Measurements from ENCODE around the gene TUT7. TPM values are rescaled to one million over a fixed set of nuclear protein-coding genes. Genes with fewer than 3 reads are reported as not detected.

Gene TUT7
- total and polyA plus RNA-seq, 4 donors: 7.1 to 38.1 (median 18.1) TPM

DNA sequence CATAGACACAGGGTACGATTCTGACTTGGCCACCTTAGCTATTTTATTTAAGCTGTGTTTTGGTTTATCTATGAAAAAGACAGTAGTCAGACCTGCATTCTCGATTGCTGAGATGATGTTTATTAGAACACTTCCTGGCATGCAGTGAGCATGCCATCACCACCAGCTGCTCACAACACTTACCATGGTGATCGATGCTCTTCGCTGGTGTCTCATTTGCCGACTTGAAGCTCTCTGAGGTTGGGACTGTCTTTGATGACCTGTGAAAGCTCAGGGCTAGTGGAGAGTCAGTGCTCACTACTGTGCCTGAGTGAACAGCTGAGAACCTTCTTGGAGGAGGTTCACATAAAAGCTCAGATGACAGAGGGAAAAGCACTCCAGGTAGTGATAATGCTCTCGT lies 90.3 kb downstream of the TUT7 start:
- ATAC-seq (ENCODE audit: low FRiP score) (no peak), DNase-seq (no peak)
- Histone ChIP-seq H3K27me3 (ENCODE audit: control insufficient read depth in 1 of 2, insufficient read depth in 2 of 2, low read length in 1 of 2) (no peaks in the 10 kb centered on the region), H3K4me3 (ENCODE audit: low read length in 2 of 2) (no peak overlapping the region), H3K27ac (ENCODE audit: low read depth in 1 of 2, low read length in 2 of 2) (no peak overlapping the region), H3K9me3 (ENCODE audit: control insufficient read depth, low read length) (no peaks in the 10 kb centered on the region), H3K4me1 (ENCODE audit: control insufficient read depth in 1 of 2, insufficient read depth in 2 of 2, low read length in 2 of 2) (no peaks in the 10 kb centered on the region), H3K36me3 (ENCODE audit: control insufficient read depth in 1 of 2, insufficient read depth in 2 of 2, low read length in 1 of 2) (peaks cover 4 to 9% of the 10 kb centered on the region in 2 donors)
- intact Hi-C loops (cut with DNase I): no loop called here
- 86 to 94% methylated on average over 6 of the region's 6 CpGs for WGBS, 2 donors

DNA sequence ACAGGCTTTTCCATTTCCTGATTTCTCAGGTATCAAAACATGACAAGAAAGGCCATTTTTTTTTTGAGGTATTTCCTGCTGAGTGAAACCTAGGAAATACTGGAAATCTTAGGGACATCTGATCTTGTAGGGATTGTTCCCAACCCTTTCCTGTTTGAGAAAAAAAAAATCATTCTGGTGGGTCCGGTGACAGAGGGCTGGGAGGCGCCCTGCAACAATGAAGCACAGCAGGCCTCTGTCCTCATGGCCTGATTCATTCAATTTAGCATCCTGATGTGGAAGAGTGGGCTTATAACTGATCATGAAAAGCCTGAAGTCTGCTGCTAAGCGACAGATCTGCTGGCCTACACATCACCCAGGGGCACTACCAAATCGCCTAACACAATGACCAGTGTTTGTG lies 91.7 kb downstream of the TUT7 start:
- H3K27ac ChIP-seq (ENCODE audit: low read depth in 1 of 2, low read length in 2 of 2): no peak overlapping the region
- intact Hi-C loops (cut with DNase I): no loop called here
- ATAC-seq (ENCODE audit: low FRiP score) (no peak), DNase-seq (no peak)
- no peaks in the 10 kb centered on the region for H3K9me3 ChIP-seq (ENCODE audit: control insufficient read depth, low read length)
- H3K4me3 ChIP-seq (ENCODE audit: low read length in 2 of 2): no peak overlapping the region
- no peaks in the 10 kb centered on the region for H3K27me3 ChIP-seq (ENCODE audit: control insufficient read depth in 1 of 2, insufficient read depth in 2 of 2, low read length in 1 of 2)
- 71 to 90% methylated on average over 4 of the region's 4 CpGs for WGBS, 2 donors
- peaks cover 4 to 9% of the 10 kb centered on the region in 2 donors for H3K36me3 ChIP-seq (ENCODE audit: control insufficient read depth in 1 of 2, insufficient read depth in 2 of 2, low read length in 1 of 2)
- H3K4me1 ChIP-seq (ENCODE audit: control insufficient read depth in 1 of 2, insufficient read depth in 2 of 2, low read length in 2 of 2): no peaks in the 10 kb centered on the region

DNA sequence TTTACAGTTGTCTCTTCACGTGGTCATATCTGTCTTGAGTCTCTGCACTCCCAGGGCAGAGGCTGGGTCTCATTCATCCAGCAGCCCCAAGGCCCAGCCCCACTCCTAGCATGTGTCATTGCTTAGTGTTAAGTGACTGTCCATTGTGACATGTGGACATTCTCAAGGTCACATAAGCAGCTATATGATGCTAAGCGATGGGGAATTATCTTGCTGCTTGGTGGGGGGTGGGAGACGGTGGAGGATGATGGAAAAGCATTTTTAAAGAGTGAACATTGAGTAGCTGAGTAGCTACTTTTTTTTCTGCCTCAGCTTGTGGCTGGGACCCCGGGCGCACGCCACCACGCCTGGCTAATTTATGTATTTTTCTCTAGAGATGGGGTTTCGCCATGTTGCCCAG lies 94.7 kb downstream of the TUT7 start, which contains the start of gene C9orf153:
TSS of gene C9orf153 (minus strand) at position 101 of the 400 bp plus-strand sequence. CDS start 30,054 bp downstream, outside the sequence.
- WGBS, 2 donors: 86 to 90% methylated on average over 8 of the region's 8 CpGs
- intact Hi-C loops (cut with DNase I): no loop called here
- DNase-seq: no peak
- no peak within 1 kb of the TSS for H3K27ac ChIP-seq (ENCODE audit: low read depth in 1 of 2, low read length in 2 of 2)
- peaks cover 4 to 9% of the 10 kb centered on the region in 2 donors for H3K36me3 ChIP-seq (ENCODE audit: control insufficient read depth in 1 of 2, insufficient read depth in 2 of 2, low read length in 1 of 2)
- ATAC-seq (ENCODE audit: low FRiP score): no peak
- H3K27me3 ChIP-seq (ENCODE audit: control insufficient read depth in 1 of 2, insufficient read depth in 2 of 2, low read length in 1 of 2): no peaks in the 10 kb centered on the region
- no peaks in the 10 kb centered on the region for H3K4me1 ChIP-seq (ENCODE audit: control insufficient read depth in 1 of 2, insufficient read depth in 2 of 2, low read length in 2 of 2)
- H3K4me3 ChIP-seq (ENCODE audit: low read length in 2 of 2): no peak within 1 kb of the TSS
- no peaks in the 10 kb centered on the region for H3K9me3 ChIP-seq (ENCODE audit: control insufficient read depth, low read length)

- Histone ChIP-seq H3K27me3 (ENCODE audit: control insufficient read depth in 1 of 2, insufficient read depth in 2 of 2, low read length in 1 of 2) (no peaks in the 10 kb centered on the region), H3K27ac (ENCODE audit: low read depth in 1 of 2, low read length in 2 of 2) (no peak overlapping the region), H3K9me3 (ENCODE audit: control insufficient read depth, low read length) (no peaks in the 10 kb centered on the region), H3K4me1 (ENCODE audit: control insufficient read depth in 1 of 2, insufficient read depth in 2 of 2, low read length in 2 of 2) (no peaks in the 10 kb centered on the region), H3K4me3 (ENCODE audit: low read length in 2 of 2) (no peak overlapping the region), H3K36me3 (ENCODE audit: control insufficient read depth in 1 of 2, insufficient read depth in 2 of 2, low read length in 1 of 2) (peaks cover 0 to 4% of the 10 kb centered on the region in 2 donors)
- intact Hi-C loops (cut with DNase I): no loop called here
- WGBS, 2 donors: 34 to 43% methylated on average over 2 of the region's 2 CpGs
- no peak for DNase-seq
- ATAC-seq (ENCODE audit: low FRiP score): no peak
These were observed 96.8 kb downstream of the TUT7 start for GRCh38 chr9:86257391-86257790.

- ATAC-seq (ENCODE audit: low FRiP score): no peak
- no peak for DNase-seq
- H3K27me3 ChIP-seq (ENCODE audit: control insufficient read depth in 1 of 2, insufficient read depth in 2 of 2, low read length in 1 of 2): no peaks in the 10 kb centered on the region
- H3K27ac ChIP-seq (ENCODE audit: low read depth in 1 of 2, low read length in 2 of 2): no peak overlapping the region
- no peaks in the 10 kb centered on the region for H3K9me3 ChIP-seq (ENCODE audit: control insufficient read depth, low read length)
- H3K4me1 ChIP-seq (ENCODE audit: control insufficient read depth in 1 of 2, insufficient read depth in 2 of 2, low read length in 2 of 2): no peaks in the 10 kb centered on the region
- intact Hi-C loops (cut with DNase I): no loop called here
- no peaks in the 10 kb centered on the region for H3K36me3 ChIP-seq (ENCODE audit: control insufficient read depth in 1 of 2, insufficient read depth in 2 of 2, low read length in 1 of 2)
- H3K4me3 ChIP-seq (ENCODE audit: low read length in 2 of 2): no peak overlapping the region
- WGBS, 2 donors: 77 to 82% methylated on average over 3 of the region's 3 CpGs
These were observed 97.6 kb downstream of the TUT7 start for GRCh38 chr9:86256653-86257052.

GRCh38 chr9:86253577-86253976 lies 100.6 kb downstream of the TUT7 start:
- no peak overlapping the region for H3K27ac ChIP-seq (ENCODE audit: low read depth in 1 of 2, low read length in 2 of 2)
- WGBS, 2 donors: 96 to 98% methylated on average over 3 of the region's 3 CpGs
- H3K4me3 ChIP-seq (ENCODE audit: low read length in 2 of 2): no peak overlapping the region
- H3K36me3 ChIP-seq (ENCODE audit: control insufficient read depth in 1 of 2, insufficient read depth in 2 of 2, low read length in 1 of 2): no peaks in the 10 kb centered on the region
- intact Hi-C loops (cut with DNase I): no loop called here
- H3K27me3 ChIP-seq (ENCODE audit: control insufficient read depth in 1 of 2, insufficient read depth in 2 of 2, low read length in 1 of 2): no peaks in the 10 kb centered on the region
- ATAC-seq (ENCODE audit: low FRiP score) (no peak), DNase-seq (no peak)
- no peaks in the 10 kb centered on the region for H3K4me1 ChIP-seq (ENCODE audit: control insufficient read depth in 1 of 2, insufficient read depth in 2 of 2, low read length in 2 of 2)
- H3K9me3 ChIP-seq (ENCODE audit: control insufficient read depth, low read length): no peaks in the 10 kb centered on the region

GRCh38 chr9:86252870-86253269 lies 101.3 kb downstream of the TUT7 start:
- 94 to 95% methylated on average over 1 of the region's 1 CpG for WGBS, 2 donors
- no peak for ATAC-seq (ENCODE audit: low FRiP score)

DNA sequence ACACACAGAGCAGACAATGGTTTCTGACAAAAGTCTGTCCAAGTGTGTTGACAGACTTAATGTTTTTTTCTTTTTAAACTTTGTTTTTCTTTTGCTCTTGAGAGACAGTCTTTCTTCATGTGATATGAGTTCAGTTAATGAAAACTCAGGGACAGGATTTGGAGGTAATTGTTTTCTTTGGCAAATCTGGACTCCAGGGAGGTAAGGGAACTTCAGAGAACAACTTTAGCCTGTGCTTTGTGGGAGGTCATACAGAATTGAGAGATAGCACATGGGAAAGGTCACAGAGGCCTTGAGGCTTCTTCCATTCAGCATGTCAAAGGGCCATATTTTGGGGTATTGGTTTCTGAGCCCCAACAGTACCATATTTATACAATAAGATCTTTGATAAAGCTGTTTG lies 104.1 kb downstream of the TUT7 start:
- no peak overlapping the region for H3K4me3 ChIP-seq (ENCODE audit: low read length in 2 of 2)
- H3K4me1 ChIP-seq (ENCODE audit: control insufficient read depth in 1 of 2, insufficient read depth in 2 of 2, low read length in 2 of 2): no peaks in the 10 kb centered on the region
- no peaks in the 10 kb centered on the region for H3K36me3 ChIP-seq (ENCODE audit: control insufficient read depth in 1 of 2, insufficient read depth in 2 of 2, low read length in 1 of 2)
- H3K9me3 ChIP-seq (ENCODE audit: control insufficient read depth, low read length): no peaks in the 10 kb centered on the region
- DNase-seq: no peak
- no peaks in the 10 kb centered on the region for H3K27me3 ChIP-seq (ENCODE audit: control insufficient read depth in 1 of 2, insufficient read depth in 2 of 2, low read length in 1 of 2)
- intact Hi-C loops (cut with DNase I): no loop called here
- no peak overlapping the region for H3K27ac ChIP-seq (ENCODE audit: low read depth in 1 of 2, low read length in 2 of 2)
- ATAC-seq (ENCODE audit: low FRiP score): no peak

More at GRCh38 chr9:86252870-86253269, 101.3 kb downstream of the TUT7 start:
- Histone ChIP-seq H3K4me3 (ENCODE audit: low read length in 2 of 2) (no peak overlapping the region), H3K27me3 (ENCODE audit: control insufficient read depth in 1 of 2, insufficient read depth in 2 of 2, low read length in 1 of 2) (no peaks in the 10 kb centered on the region), H3K27ac (ENCODE audit: low read depth in 1 of 2, low read length in 2 of 2) (no peak overlapping the region), H3K36me3 (ENCODE audit: control insufficient read depth in 1 of 2, insufficient read depth in 2 of 2, low read length in 1 of 2) (no peaks in the 10 kb centered on the region), H3K4me1 (ENCODE audit: control insufficient read depth in 1 of 2, insufficient read depth in 2 of 2, low read length in 2 of 2) (no peaks in the 10 kb centered on the region), H3K9me3 (ENCODE audit: control insufficient read depth, low read length) (no peaks in the 10 kb centered on the region)
- intact Hi-C loops (cut with DNase I): no loop called here
- no peak for DNase-seq

DNA sequence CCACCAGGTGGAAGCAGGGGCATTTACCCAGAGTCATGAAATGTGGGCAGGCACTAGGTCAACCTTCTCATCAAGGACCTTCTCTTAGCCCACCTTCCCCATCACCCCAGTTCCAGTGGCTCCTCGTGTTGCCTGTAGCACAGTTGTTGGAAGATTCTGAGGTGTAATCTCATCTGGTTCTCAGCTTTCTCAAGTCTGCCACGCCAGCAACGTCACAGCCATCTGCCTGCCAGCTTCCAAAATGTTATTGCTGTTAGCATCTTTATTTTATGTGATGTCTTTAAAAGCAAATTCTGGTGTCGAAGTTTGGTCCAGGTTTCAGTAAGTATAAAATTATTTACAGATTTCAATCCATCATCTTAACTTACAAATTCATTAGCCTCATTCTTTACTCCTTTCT lies 105.5 kb downstream of the TUT7 start:
- Histone ChIP-seq H3K27ac (ENCODE audit: low read depth in 1 of 2, low read length in 2 of 2) (no peak overlapping the region), H3K27me3 (ENCODE audit: control insufficient read depth in 1 of 2, insufficient read depth in 2 of 2, low read length in 1 of 2) (no peaks in the 10 kb centered on the region), H3K4me3 (ENCODE audit: low read length in 2 of 2) (no peak overlapping the region), H3K36me3 (ENCODE audit: control insufficient read depth in 1 of 2, insufficient read depth in 2 of 2, low read length in 1 of 2) (no peaks in the 10 kb centered on the region), H3K4me1 (ENCODE audit: control insufficient read depth in 1 of 2, insufficient read depth in 2 of 2, low read length in 2 of 2) (no peaks in the 10 kb centered on the region), H3K9me3 (ENCODE audit: control insufficient read depth, low read length) (no peaks in the 10 kb centered on the region)
- ATAC-seq (ENCODE audit: low FRiP score) (no peak), DNase-seq (no peak)
- WGBS, 2 donors: 83 to 84% methylated on average over 4 of the region's 4 CpGs
- intact Hi-C loops (cut with DNase I): no loop called here
